CD4-positive, alpha-beta T cell treated with Interleukin-21 for 1 hour (primary cell): ENCODE measurements around the gene FBXL17.
"Not testable (repeated sequence)": the region's sequence is repeated elsewhere in the genome, so short reads cannot be mapped to it uniquely, and the experiment has no call there.

Experiments
- DNase-seq: peaks from one replicate; pipeline ENCODE4 v3.0.0-alpha.2; 2020

The FBXL17 gene

DNA sequence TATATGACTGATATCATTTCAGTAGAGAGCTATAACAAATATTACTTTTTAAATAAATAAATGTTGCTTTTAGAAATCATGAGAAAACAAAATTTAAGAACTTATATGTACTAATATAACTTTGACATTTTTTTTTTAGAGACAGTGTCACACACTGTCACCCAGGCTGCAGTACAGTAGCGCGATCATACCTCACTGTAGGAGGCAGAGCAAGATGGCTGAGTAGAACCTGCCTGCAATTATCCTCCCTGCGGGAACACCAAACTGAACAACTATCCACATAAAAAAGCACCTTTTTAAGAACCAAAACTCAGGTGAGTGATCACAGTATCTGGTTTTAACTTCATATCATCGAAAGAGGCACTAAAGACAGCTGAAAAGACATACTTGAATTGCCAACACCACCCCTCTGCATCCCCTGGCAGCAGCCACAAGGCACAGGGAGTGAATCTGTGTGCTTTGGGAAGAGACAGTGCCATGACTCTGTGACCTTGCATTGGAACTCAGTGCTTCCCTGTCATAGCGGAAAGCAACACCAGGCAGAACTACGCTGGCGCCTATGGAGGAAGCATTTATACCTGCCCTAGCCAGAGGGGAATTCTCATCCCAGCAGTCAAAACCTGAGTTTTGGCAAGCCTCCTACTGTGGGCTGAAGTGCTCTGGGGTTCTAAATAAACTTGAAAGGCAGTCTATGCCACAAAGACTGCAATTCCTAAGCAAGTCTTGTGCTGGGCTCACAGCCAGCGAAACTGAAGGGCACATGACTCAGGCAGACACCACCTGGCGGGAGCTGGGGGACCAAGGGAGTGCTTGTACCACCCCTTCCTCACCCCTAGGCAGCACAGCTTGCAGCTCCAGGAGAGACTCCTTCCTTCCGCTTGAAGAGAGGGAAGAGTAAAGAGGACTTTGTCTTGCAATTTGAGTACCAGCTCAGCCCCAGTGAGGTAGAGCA, 142.7 kb downstream of the FBXL17 start:
- no peak for DNase-seq

- no peak for DNase-seq
Observed at GRCh38 chr5:108238461-108238860, 143.4 kb downstream of the FBXL17 start.

DNA sequence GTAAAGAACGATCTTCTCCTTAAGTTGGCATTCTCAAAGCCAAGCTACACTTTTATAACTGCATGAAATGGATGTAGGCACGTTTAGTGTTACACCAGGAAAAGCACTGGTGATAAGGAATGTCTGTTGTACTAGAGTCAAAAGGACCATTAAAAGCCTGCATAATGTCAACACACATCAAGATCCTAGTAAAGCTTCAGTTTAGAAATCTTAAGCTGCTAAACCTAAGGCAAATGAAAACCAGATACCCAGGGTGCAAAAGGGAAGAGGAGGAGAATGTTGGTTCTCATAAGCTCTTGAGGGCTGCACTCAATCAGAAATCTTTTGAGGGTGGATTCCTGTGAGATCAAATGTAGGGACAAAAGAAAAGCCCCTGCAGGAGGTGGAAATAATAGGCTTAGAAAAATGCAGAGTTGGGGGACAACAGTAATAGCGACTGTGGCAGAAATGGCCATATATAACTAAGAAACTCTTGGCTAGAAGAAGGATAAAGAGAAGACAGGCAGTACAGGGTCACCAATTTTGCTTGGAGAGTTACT, 148.2 kb downstream of the FBXL17 start:
- DNase-seq, result no peak

DNA sequence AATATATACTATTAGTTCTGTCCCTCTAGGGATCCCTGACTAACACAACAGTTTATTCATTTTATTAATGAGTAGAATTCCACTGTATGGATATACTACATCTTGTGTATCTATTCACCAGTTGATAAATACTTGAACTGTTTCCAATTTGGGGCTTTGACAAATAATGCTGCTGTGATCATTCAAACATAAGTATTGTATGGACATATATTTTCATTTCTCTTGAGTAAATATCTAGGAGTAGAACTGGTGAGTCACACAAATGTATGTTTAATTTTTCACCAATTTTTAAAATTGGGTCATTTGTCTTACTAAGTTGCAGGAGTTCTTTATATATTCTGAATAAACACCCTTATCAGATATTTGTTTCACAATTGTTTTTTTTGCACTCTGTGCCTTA, 149.1 kb downstream of the FBXL17 start:
- no peak for DNase-seq

DNA sequence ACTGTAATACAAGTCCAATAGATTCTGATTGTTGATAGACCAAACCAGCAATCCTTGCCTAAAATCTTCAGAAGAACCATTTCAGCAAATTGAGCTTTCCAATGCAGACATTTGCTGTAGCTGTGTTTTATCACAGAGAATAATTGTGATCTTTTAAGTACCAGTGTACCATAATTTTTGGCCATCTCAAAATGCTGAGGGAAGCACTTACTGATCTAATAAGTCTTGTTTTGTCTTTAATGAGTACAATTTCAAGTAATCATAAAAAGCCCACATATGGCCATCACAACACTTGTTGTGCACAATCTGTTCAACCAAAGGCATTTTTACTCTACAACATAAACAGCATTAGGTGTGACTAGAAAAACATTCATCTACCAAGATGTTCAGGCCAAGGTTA, 159.9 kb downstream of the FBXL17 start:
- DNase-seq, result no peak

- no peak for DNase-seq
Observed at GRCh38 chr5:108220834-108221233, 161.1 kb downstream of the FBXL17 start.

DNA sequence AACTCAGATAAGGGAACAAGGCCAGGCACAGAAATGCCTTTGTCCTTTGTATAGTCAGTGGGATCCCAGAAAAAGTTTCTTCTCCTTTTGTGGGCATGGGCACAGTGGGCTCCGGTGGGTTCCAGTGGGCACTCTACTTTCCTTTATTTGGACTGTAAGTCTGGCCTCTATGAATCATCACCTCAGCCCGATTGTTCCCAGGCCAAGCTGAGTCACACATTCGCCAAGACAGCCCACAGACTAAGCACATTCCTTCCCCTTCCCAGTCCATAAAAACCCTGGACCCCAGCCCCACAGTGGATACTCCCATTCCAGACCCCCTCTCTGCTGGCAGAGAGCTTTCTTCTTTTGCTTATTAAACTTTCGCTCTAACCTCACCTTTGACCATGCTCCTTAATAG, 165.0 kb downstream of the FBXL17 start:
- no peak for DNase-seq

GRCh38 chr5:108214857-108215256, 167.0 kb downstream of the FBXL17 start:
- no peak for DNase-seq

GRCh38 chr5:108212775-108213346, 169.0 kb downstream of the FBXL17 start:
- no peak for DNase-seq

GRCh38 chr5:108206707-108207106, 175.2 kb downstream of the FBXL17 start:
- no peak for DNase-seq

DNA sequence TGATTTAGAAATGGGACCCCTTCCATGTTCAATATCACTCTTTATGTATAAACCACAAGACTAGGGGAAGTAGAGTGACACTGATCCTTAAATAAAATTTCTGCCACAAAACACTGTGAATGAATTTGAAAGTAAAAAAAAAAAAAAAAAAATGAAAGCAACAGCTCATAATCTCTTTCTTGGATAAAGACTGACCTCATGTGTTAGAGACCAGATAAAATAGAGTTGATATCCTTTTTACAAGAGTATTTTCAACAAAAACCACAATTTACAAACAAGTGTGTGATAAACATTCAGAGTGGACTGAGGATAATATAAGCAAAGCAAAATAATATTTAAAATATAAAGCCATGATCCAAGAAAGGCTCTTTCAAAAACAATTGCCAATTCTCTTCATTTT, 180.2 kb downstream of the FBXL17 start:
- no peak for DNase-seq

DNA sequence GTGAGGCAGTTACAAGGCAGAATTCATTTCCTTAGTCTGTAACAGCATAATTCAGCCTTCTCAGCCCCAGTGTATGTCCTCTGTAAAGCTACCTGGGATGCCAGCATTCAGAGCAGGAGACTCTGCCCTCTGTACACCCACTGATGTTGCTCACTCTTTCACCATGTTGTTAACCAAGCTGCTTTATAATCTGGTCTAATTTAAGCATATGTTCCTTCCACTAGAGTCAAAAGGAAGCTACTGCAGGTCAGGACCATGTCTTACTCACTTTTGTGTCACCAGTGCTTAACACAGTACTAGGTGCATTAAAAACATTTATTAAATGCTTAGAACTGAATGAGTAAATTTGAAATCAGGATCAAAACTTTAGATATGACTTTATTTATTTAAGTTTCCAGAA, 185.6 kb downstream of the FBXL17 start:
- DNase-seq, result no peak

- no peak for DNase-seq
Observed at GRCh38 chr5:108193021-108193795, 188.7 kb downstream of the FBXL17 start.

DNA sequence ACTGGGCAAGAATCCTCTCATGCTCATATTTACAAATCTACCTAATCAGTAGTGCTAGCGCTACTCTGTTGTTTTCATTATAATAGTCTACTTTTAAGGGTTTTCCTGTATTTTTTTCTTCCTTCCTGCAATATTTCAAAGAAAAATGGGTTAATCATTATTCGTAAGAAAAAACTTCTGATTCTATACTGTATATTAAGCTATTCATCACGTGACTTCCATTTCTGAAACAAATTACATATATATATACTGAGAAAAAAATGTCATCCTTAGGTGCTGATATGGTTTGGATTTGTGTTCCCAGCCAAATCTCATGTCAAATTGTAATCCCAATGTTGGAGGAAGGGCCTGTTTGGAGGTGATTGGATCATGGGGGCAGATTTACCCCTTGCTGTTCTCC, 197.0 kb downstream of the FBXL17 start:
- DNase-seq, result no peak

DNA sequence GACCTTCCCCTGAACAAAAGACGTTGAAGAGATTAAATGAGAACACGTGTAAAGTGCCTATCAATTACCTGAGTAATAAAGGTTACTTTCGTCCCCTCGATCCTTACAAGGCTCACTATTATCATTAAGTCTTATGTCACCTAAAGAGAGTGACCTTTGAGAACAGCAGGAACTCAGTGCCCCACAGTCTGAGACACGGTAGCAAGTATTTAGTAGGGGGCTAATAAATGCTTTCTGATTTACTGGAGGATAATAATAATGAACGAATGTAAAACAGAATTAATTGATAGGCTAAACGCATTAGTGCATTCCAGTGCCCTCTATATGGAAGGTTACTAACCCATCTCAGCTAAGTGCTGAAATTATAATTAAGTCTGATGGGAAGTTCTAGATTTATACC, 199.9 kb downstream of the FBXL17 start:
- DNase-seq, result no peak

DNA sequence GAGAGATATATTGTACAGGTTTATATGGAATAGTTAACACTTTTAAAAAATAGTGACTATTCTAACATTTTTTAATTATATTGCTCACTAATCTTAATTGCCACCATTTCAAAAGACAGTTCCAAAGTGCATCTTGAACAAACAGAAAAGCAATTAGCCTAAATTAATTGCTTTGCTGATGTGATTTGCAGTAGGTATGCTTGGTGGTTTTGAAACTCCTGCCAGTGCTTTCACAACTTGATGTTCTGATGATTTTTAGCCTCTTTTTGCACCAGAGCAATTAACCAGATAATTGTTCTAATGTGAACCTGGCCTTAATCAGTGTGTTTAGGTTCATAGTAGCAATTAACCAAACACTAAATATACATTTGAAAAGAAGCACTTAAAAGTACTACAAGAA, 207.6 kb downstream of the FBXL17 start:
- DNase-seq, result no peak

DNA sequence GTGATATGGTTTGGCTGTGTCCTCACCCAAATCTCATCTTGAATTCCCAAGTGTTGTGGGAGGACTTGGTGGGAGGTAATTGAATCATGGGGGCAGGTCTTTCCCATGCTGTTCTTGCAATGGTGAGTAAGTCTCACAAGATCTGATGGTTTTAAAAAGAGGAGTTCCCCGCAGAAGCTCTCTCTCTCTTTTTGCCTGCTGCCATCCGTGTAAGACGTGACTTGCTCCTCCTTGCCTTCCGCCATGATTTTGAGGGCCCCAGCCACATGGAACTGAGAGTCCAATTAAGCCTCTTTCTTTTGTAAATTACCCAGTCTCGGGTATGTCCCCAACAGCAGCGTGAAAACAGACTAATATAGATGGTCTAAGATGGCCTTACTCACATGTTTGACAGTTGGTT, 210.1 kb downstream of the FBXL17 start:
- no peak for DNase-seq

DNA sequence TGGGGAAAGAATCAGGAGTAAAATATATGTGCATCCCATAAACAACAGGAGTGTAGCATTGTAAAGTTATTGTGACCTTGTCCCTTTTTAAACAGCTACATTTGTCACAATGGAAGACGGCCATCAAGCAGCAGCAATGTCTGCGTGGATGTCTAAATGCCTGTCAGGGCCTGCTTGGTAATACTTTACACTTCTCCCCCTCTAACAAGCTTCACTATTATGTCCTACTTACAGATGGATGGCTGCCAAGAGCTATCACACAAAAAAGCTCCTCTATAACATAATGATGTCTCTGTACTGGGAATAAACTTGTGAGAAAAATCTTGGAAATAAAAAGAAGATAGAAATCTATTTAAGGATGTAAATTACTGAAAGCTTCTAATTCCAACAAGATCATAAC, 213.0 kb downstream of the FBXL17 start:
- DNase-seq, result no peak

GRCh38 chr5:108167174-108167573, 214.7 kb downstream of the FBXL17 start:
- no peak for DNase-seq

- DNase-seq, result no peak
Observed at GRCh38 chr5:108164574-108164973, 217.3 kb downstream of the FBXL17 start.

- DNase-seq, result not testable (repeated sequence)
Observed at GRCh38 chr5:108152854-108153253, 229.0 kb downstream of the FBXL17 start.

- DNase-seq, result no peak
Observed at GRCh38 chr5:108149369-108149768, 232.5 kb downstream of the FBXL17 start.

GRCh38 chr5:108148715-108149139, 233.2 kb downstream of the FBXL17 start:
- DNase-seq, result no peak
